ENCODE results near the gene CD99L2.

CD99L2 gene

DNA sequence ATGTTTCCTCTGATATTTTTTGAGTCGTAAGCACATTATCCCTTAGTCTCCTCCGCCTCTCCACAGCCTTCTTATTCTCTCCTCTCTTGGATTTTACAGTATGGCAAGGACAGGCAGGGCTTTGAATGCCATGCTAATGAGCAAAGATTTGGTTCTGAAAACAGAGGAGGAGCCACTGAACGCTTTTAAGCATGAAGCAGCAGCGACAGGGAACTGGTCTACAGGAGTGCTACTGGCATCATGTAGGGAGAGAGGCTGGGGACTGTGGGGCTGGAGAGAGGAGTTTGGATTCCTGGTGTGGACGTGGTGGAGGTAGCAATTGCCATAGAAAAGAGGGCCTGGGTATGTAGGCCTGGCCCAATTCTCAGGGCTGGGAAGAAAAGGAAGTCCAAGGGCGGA lies 4.6 kb upstream of the CD99L2 start:
- H2AK5ac ChIP-seq (ENCODE audit: low read length), result no peak overlapping the region
- WGBS (ENCODE audit: extremely low coverage, insufficient coverage, low lambda C conversion rate), result no CpG with 5 or more reads among the region's 6 CpGs
- peak; percentile 75 for DNase-seq
- no peak overlapping the region for H2BK120ac ChIP-seq (ENCODE audit: low read depth, low read length)
- no peaks in the 10 kb centered on the region for H3K4me1 ChIP-seq (ENCODE audit: control insufficient read depth, low read depth, low read length)
- H3K4me3 ChIP-seq (ENCODE audit: low read length), result no peak overlapping the region
- peak overlapping the region; percentile 51 for H2BK5ac ChIP-seq (ENCODE audit: low read length)
- no peaks in the 10 kb centered on the region for H3K27me3 ChIP-seq (ENCODE audit: insufficient read depth, low read length, poor library complexity)
- H4K8ac ChIP-seq (ENCODE audit: low read depth, low read length), result no peak overlapping the region
- peak overlapping the region; percentile 22 for H3K9ac ChIP-seq (ENCODE audit: low read length)
- H2BK15ac ChIP-seq (replicated peaks; ENCODE audit: low read depth), result no peak overlapping the region
- H3K56ac ChIP-seq (ENCODE audit: low read length), result peak overlapping the region; percentile 75
- H3K18ac ChIP-seq (ENCODE audit: low read length), result no peak overlapping the region
- no peaks in the 10 kb centered on the region for H3K79me2 ChIP-seq (ENCODE audit: control insufficient read depth, insufficient read depth, low read length)
- H3K79me1 ChIP-seq (ENCODE audit: low read length), result no peaks in the 10 kb centered on the region
- H3K27ac ChIP-seq (ENCODE audit: low read depth, low read length), result peak overlapping the region; percentile 51
- no peak overlapping the region for H3K23ac ChIP-seq (ENCODE audit: low read length)
- H3K36me3 ChIP-seq (ENCODE audit: control insufficient read depth, insufficient read depth, low read length), result no peaks in the 10 kb centered on the region
- H4K5ac ChIP-seq (ENCODE audit: low read length), result no peak overlapping the region
- H3K4me2 ChIP-seq (ENCODE audit: low read length), result no peak overlapping the region
- H3K4ac ChIP-seq (ENCODE audit: low read depth, low read length), result peak overlapping the region; percentile 36

DNA sequence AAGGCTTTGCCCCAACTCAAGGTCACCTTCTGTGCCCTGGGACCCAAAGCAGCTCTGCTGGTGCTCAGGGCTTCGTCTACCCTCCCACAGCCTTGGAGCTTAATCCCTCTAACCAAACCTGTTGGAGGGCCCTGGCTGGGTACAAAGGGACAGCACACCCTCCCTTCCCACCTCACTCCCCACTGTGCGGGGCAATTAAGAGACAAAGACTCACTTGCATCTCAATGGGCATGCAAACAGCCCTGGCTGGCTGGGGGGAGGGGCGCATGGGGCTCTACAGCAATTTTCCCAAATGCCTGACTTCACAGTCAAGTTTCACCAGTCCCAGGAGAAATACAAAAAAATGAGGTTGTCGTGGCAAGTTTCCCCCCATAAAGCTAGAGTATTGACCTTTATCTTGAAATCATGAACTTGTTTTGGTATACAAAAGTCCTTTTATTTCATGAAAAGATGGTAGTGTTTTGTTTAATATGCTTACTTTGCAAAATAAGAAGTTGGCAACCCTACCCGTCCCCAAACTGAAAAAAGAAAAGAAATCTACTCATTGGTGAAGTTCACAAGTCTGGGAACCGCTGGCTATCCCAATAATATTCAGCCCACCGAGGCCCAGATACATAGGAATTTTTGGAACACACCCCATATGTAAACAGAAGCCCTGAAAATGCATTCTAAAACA lies 4.1 kb upstream of the CD99L2 start:
- peak overlapping the region; percentile 51 for H3K27ac ChIP-seq (ENCODE audit: low read depth, low read length)

GRCh38 chrX:150899191-150899757 lies 806 bp upstream of the CD99L2 start:
- Histone ChIP-seq H3K27me3 (ENCODE audit: insufficient read depth, low read length, poor library complexity) (no peaks in the 10 kb centered on the region), H3K79me1 (ENCODE audit: low read length) (no peaks in the 10 kb centered on the region), H3K4ac (ENCODE audit: low read depth, low read length) (peak overlapping the region; percentile 55), H3K79me2 (ENCODE audit: control insufficient read depth, insufficient read depth, low read length) (no peaks in the 10 kb centered on the region), H3K4me2 (ENCODE audit: low read length) (peak overlapping the region; percentile 80), H3K18ac (ENCODE audit: low read length) (peak overlapping the region; percentile 76), H4K5ac (ENCODE audit: low read length) (no peak overlapping the region), H3K4me3 (ENCODE audit: low read length) (peak overlapping the region; percentile 44), H3K56ac (ENCODE audit: low read length) (peak overlapping the region; percentile 86), H3K36me3 (ENCODE audit: control insufficient read depth, insufficient read depth, low read length) (no peaks in the 10 kb centered on the region), H2BK5ac (ENCODE audit: low read length) (no peak overlapping the region), H3K9ac (ENCODE audit: low read length) (peak overlapping the region; percentile 79), H3K23ac (ENCODE audit: low read length) (no peak overlapping the region), H2BK120ac (ENCODE audit: low read depth, low read length) (no peak overlapping the region), H3K27ac (ENCODE audit: low read depth, low read length) (no peak overlapping the region), H2BK15ac (replicated peaks; ENCODE audit: low read depth) (no peak overlapping the region), H4K8ac (ENCODE audit: low read depth, low read length) (no peak overlapping the region), H2AK5ac (ENCODE audit: low read length) (no peak overlapping the region), H3K4me1 (ENCODE audit: control insufficient read depth, low read depth, low read length) (no peaks in the 10 kb centered on the region)
- WGBS (ENCODE audit: extremely low coverage, insufficient coverage, low lambda C conversion rate), result no CpG with 5 or more reads among the region's 42 CpGs
- peak; percentile 59 for DNase-seq

More for the DNA sequence above, 4.1 kb upstream of the CD99L2 start:
- Histone ChIP-seq H3K79me2 (ENCODE audit: control insufficient read depth, insufficient read depth, low read length) (no peaks in the 10 kb centered on the region), H3K18ac (ENCODE audit: low read length) (no peak overlapping the region), H3K27me3 (ENCODE audit: insufficient read depth, low read length, poor library complexity) (no peaks in the 10 kb centered on the region), H3K4me2 (ENCODE audit: low read length) (no peak overlapping the region), H3K4ac (ENCODE audit: low read depth, low read length) (peak overlapping the region; percentile 36), H3K4me3 (ENCODE audit: low read length) (no peak overlapping the region), H3K9ac (ENCODE audit: low read length) (peak overlapping the region; percentile 22), H2BK15ac (replicated peaks; ENCODE audit: low read depth) (no peak overlapping the region), H2BK5ac (ENCODE audit: low read length) (peak overlapping the region; percentile 83), H3K4me1 (ENCODE audit: control insufficient read depth, low read depth, low read length) (no peaks in the 10 kb centered on the region), H3K56ac (ENCODE audit: low read length) (peak overlapping the region; percentile 75), H4K5ac (ENCODE audit: low read length) (no peak overlapping the region), H4K8ac (ENCODE audit: low read depth, low read length) (no peak overlapping the region), H3K23ac (ENCODE audit: low read length) (no peak overlapping the region), H2AK5ac (ENCODE audit: low read length) (no peak overlapping the region), H3K79me1 (ENCODE audit: low read length) (no peaks in the 10 kb centered on the region), H3K36me3 (ENCODE audit: control insufficient read depth, insufficient read depth, low read length) (no peaks in the 10 kb centered on the region), H2BK120ac (ENCODE audit: low read depth, low read length) (no peak overlapping the region)
- peak; percentile 96 for DNase-seq
- WGBS (ENCODE audit: extremely low coverage, insufficient coverage, low lambda C conversion rate), result no CpG with 5 or more reads among the region's 7 CpGs

GRCh38 chrX:150897421-150898320 lies 797 bp downstream of the CD99L2 start:
- no peaks in the 10 kb centered on the region for H3K79me2 ChIP-seq (ENCODE audit: control insufficient read depth, insufficient read depth, low read length)
- no peak overlapping the region for H2AK5ac ChIP-seq (ENCODE audit: low read length)
- no peaks in the 10 kb centered on the region for H3K79me1 ChIP-seq (ENCODE audit: low read length)
- H4K8ac ChIP-seq (ENCODE audit: low read depth, low read length), result no peak overlapping the region
- no CpG with 5 or more reads among the region's 22 CpGs for WGBS (ENCODE audit: extremely low coverage, insufficient coverage, low lambda C conversion rate)
- peak; percentile 51 for DNase-seq
- H3K9ac ChIP-seq (ENCODE audit: low read length), result peak overlapping the region; percentile 78
- H3K27me3 ChIP-seq (ENCODE audit: insufficient read depth, low read length, poor library complexity), result no peaks in the 10 kb centered on the region
- no peak overlapping the region for H3K23ac ChIP-seq (ENCODE audit: low read length)
- peak overlapping the region; percentile 94 for H3K18ac ChIP-seq (ENCODE audit: low read length)
- H3K4ac ChIP-seq (ENCODE audit: low read depth, low read length), result no peak overlapping the region
- no peak overlapping the region for H2BK15ac ChIP-seq (replicated peaks; ENCODE audit: low read depth)
- H2BK120ac ChIP-seq (ENCODE audit: low read depth, low read length), result no peak overlapping the region
- no peak overlapping the region for H4K5ac ChIP-seq (ENCODE audit: low read length)
- H3K4me1 ChIP-seq (ENCODE audit: control insufficient read depth, low read depth, low read length), result no peaks in the 10 kb centered on the region
- no peak overlapping the region for H3K27ac ChIP-seq (ENCODE audit: low read depth, low read length)
- peak overlapping the region; percentile 86 for H3K56ac ChIP-seq (ENCODE audit: low read length)
- no peaks in the 10 kb centered on the region for H3K36me3 ChIP-seq (ENCODE audit: control insufficient read depth, insufficient read depth, low read length)
- peak overlapping the region; percentile 42 for H3K4me2 ChIP-seq (ENCODE audit: low read length)
- H3K4me3 ChIP-seq (ENCODE audit: low read length), result peak overlapping the region; percentile 48
- H2BK5ac ChIP-seq (ENCODE audit: low read length), result no peak overlapping the region

DNA sequence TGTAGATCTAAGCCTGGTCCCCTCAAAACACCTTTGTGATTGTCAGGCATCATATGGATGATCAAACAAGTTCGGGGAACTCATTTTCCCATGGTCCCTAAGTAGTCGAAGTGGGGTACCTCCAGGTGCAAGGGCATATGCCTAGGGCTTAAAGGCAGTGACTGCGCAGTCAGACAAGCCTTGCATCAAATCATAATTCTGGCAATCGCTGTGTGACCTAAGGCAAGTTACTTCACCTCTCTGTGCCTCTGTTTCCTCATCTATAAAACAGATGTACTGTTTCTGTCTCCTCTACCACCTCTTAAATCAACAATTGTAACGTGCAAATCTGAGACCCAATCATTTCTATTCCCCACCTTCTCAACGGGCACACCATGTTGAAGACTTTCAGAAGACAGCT lies 1.8 kb downstream of the CD99L2 start:
- no peaks in the 10 kb centered on the region for H3K79me2 ChIP-seq (ENCODE audit: control insufficient read depth, insufficient read depth, low read length)
- H3K27me3 ChIP-seq (ENCODE audit: insufficient read depth, low read length, poor library complexity), result no peaks in the 10 kb centered on the region
- no peak overlapping the region for H2BK120ac ChIP-seq (ENCODE audit: low read depth, low read length)
- H3K27ac ChIP-seq (ENCODE audit: low read depth, low read length), result no peak overlapping the region
- no peak overlapping the region for H4K8ac ChIP-seq (ENCODE audit: low read depth, low read length)
- no peak overlapping the region for H3K4me2 ChIP-seq (ENCODE audit: low read length)
- H2AK5ac ChIP-seq (ENCODE audit: low read length), result no peak overlapping the region
- no peak overlapping the region for H2BK15ac ChIP-seq (replicated peaks; ENCODE audit: low read depth)
- no peak overlapping the region for H3K4me3 ChIP-seq (ENCODE audit: low read length)
- H4K5ac ChIP-seq (ENCODE audit: low read length), result no peak overlapping the region
- DNase-seq, result no peak
- H3K4ac ChIP-seq (ENCODE audit: low read depth, low read length), result no peak overlapping the region
- no peaks in the 10 kb centered on the region for H3K36me3 ChIP-seq (ENCODE audit: control insufficient read depth, insufficient read depth, low read length)
- H3K79me1 ChIP-seq (ENCODE audit: low read length), result no peaks in the 10 kb centered on the region
- no peaks in the 10 kb centered on the region for H3K4me1 ChIP-seq (ENCODE audit: control insufficient read depth, low read depth, low read length)
- H3K9ac ChIP-seq (ENCODE audit: low read length), result no peak overlapping the region
- no CpG with 5 or more reads among the region's 6 CpGs for WGBS (ENCODE audit: extremely low coverage, insufficient coverage, low lambda C conversion rate)
- H3K56ac ChIP-seq (ENCODE audit: low read length), result no peak overlapping the region
- no peak overlapping the region for H3K18ac ChIP-seq (ENCODE audit: low read length)
- no peak overlapping the region for H3K23ac ChIP-seq (ENCODE audit: low read length)
- H2BK5ac ChIP-seq (ENCODE audit: low read length), result no peak overlapping the region
